Endothelial cell of umbilical vein (primary cell): ENCODE results near the gene EBI3. TPM values are rescaled to one million over a fixed set of nuclear protein-coding genes. Genes with fewer than 3 reads are reported as not detected.

Experiments used
- BruUV-seq: library from RNA; stranded (reverse); fragments of 400-500 nt; replicated peaks from 2 replicates; lab custom pipeline; 2021; lab: Mats Ljungman, UMichigan
- CTCF ChIA-PET: fragments of 300-600, 350-600 bp; sonication (Branson Sonifier 250); formaldehyde crosslinking; loops from one replicate; lab custom pipeline; 2021; ENCODE audit warnings: antibody characterized with exemption, inconsistent platforms; lab: Charles Lee
- POLR2A ChIA-PET: fragments of 300-600, 350-600 bp; sonication (Branson Sonifier 250); formaldehyde crosslinking; loops from one replicate; lab custom pipeline; 2021; ENCODE audit warnings: antibody characterized with exemption, inconsistent platforms; lab: Charles Lee
- DNase-seq: peaks from one replicate; pipeline ENCODE4 v3.0.0-alpha.2; 2011; ENCODE audit warnings: low read depth, low spot score
- FAIRE-seq: peaks from 2 replicates; lab custom pipeline; 2011; peaks lifted over from hg19 to GRCh38; lab: Jason Lieb, UNC
- H2AFZ ChIP-seq: 2 replicates; pipeline ENCODE4 v1.6.0; 2012; ENCODE audit warnings: low read depth, low read length, control low read depth, inconsistent platforms
- H3K27ac ChIP-seq: 2 replicates; pipeline ENCODE4 v1.5.1; 2011; ENCODE audit warnings: low read depth, mild to moderate bottlenecking, control low read depth, low read length, moderate library complexity; ENCODE audit not compliant: insufficient read depth
- H3K27me3 ChIP-seq, 2 experiments: 2 replicates each; pipeline versions ENCODE4 v1.6.0 to v1.6.1; 2011; ENCODE audit warnings: low read length in 2 of 2, mixed read lengths in 1 of 2; ENCODE audit not compliant: control insufficient read depth in 2 of 2, insufficient read depth in 2 of 2
- H3K36me3 ChIP-seq, 2 experiments: 2 replicates in 1 of 2; 3 replicates in 1 of 2; pipeline ENCODE4 v1.5.1; 2011; ENCODE audit warnings: low read length in 2 of 2, mild to moderate bottlenecking in 1 of 2, moderate library complexity in 1 of 2; ENCODE audit not compliant: control insufficient read depth in 2 of 2, insufficient read depth in 2 of 2; ENCODE audit errors: extremely low read depth in 1 of 2
- H3K4me1 ChIP-seq: 3 replicates; pipeline ENCODE4 v1.5.1; 2011; ENCODE audit warnings: mild to moderate bottlenecking, low read length; ENCODE audit not compliant: control insufficient read depth, insufficient read depth; ENCODE audit errors: extremely low read depth
- H3K4me2 ChIP-seq: 2 replicates; pipeline ENCODE4 v1.6.1; 2011; ENCODE audit warnings: low read length, control low read depth, mixed read lengths; ENCODE audit not compliant: insufficient read depth
- H3K4me3 ChIP-seq, 3 experiments: fragments of 200-600 bp in 1 of 3; sonication (generic), shearing (Covaris generic) in 1 of 3; replicated peaks in 1 of 3; 2 replicates each; pipeline ENCODE4 v1.5.1; 2011 to 2016; ENCODE audit warnings: control low read depth in 3 of 3, low read length in 3 of 3, mild to moderate bottlenecking in 2 of 3, inconsistent platforms in 1 of 3, low read depth in 1 of 3, moderate library complexity in 1 of 3; ENCODE audit not compliant: insufficient read depth in 1 of 3
- H3K79me2 ChIP-seq: 2 replicates; pipeline ENCODE4 v1.6.0; 2012; ENCODE audit warnings: low read length, inconsistent platforms; ENCODE audit not compliant: control insufficient read depth, insufficient read depth
- H3K9ac ChIP-seq: replicated peaks from 2 replicates; pipeline ENCODE3; 2011; ENCODE audit warnings: low read length, control low read depth; ENCODE audit not compliant: insufficient read depth; ENCODE audit errors: extremely low read depth
- H3K9me1 ChIP-seq: replicated peaks from 3 replicates; pipeline ENCODE4 v1.6.0; 2011; ENCODE audit warnings: mild to moderate bottlenecking, low read length; ENCODE audit not compliant: control insufficient read depth, insufficient read depth; ENCODE audit errors: extremely low read depth
- H3K9me3 ChIP-seq: replicated peaks from 2 replicates; pipeline ENCODE4 v1.5.1; 2012; ENCODE audit warnings: low read length, inconsistent platforms; ENCODE audit not compliant: control insufficient read depth, insufficient read depth
- H4K20me1 ChIP-seq: replicated peaks from 2 replicates; pipeline ENCODE3; 2011; ENCODE audit warnings: mild to moderate bottlenecking, low read length; ENCODE audit not compliant: control insufficient read depth, insufficient read depth; ENCODE audit errors: extremely low read depth
- CTCF ChIP-seq, 2 donors: IDR thresholded peaks; 1 replicate in 1 of 2; 2 replicates in 1 of 2; pipeline ENCODE4 v1.5.1; 2011; ENCODE audit warnings: low read length in 2 of 2, mild to moderate bottlenecking in 2 of 2, moderate library complexity in 2 of 2, control low read depth in 1 of 2, inconsistent platforms in 1 of 2, low read depth in 1 of 2; ENCODE audit not compliant: insufficient read depth in 1 of 2; ENCODE audit errors: extremely low read depth in 1 of 2
- EZH2 ChIP-seq: IDR thresholded peaks from 2 replicates; pipeline ENCODE4 v1.6.1; 2012; ENCODE audit warnings: borderline replicate concordance, low read depth, mild to moderate bottlenecking, moderate library complexity, low read length, inconsistent platforms; ENCODE audit not compliant: severe bottlenecking
- FOS ChIP-seq: IDR thresholded peaks from 2 replicates; pipeline ENCODE4 v1.6.1; 2011; ENCODE audit warnings: mild to moderate bottlenecking, low read length, moderate library complexity, borderline replicate concordance; ENCODE audit not compliant: insufficient read depth
- MYC ChIP-seq: IDR thresholded peaks from one replicate; pipeline ENCODE4 v1.6.1; 2011; ENCODE audit warnings: mild to moderate bottlenecking, low read depth, low read length
- POLR2A ChIP-seq: IDR thresholded peaks from 2 replicates; pipeline ENCODE4 v1.6.1; 2012; ENCODE audit warnings: low read depth, mild to moderate bottlenecking, control low read depth, low read length
- dilution Hi-C: fragments of 300-500 bp; cut with MboI; formaldehyde crosslinking; loops from one replicate; pipeline ENCODE4 v1.15.0; 2019; ENCODE audit warnings: low sequenced_read_pairs; ENCODE audit not compliant: extremely low pct_ligation_motif_present
- intact Hi-C: fragments of 100-400 bp; cut with micrococcal nuclease; formaldehyde crosslinking; loops from one replicate; pipeline ENCODE4 v1.10.0; 2022
- polyA plus RNA-seq, 4 experiments: library from polyadenylated mRNA; depleted of rRNA in 3 of 4; stranded (reverse) in 3 of 4; unstranded in 1 of 4; fragments of >200 nt; gene quantifications; 2 replicates each; pipeline versions ENCODE4 v1.2.1 to v1.2.3, GENCODE V29; 2011 to 2012; ENCODE audit warnings: missing spikeins in 1 of 4
- total RNA-seq: library from RNA; stranded (reverse); gene quantifications from 2 replicates; pipeline ENCODE4 v1.2.3, GENCODE V29; 2021
- TF ChIP-seq, protein P1 (sequence below): IDR thresholded peaks from 2 replicates; pipeline ENCODE4 v1.6.1; 2011; ENCODE audit not compliant: insufficient read depth, insufficient read length

The EBI3 gene
- total and polyA plus RNA-seq, 2 donors (not counting 3 experiments of a cell fraction or from before 2014, with no cell fraction given) = 0.29 to 1.0 TPM

DNA sequence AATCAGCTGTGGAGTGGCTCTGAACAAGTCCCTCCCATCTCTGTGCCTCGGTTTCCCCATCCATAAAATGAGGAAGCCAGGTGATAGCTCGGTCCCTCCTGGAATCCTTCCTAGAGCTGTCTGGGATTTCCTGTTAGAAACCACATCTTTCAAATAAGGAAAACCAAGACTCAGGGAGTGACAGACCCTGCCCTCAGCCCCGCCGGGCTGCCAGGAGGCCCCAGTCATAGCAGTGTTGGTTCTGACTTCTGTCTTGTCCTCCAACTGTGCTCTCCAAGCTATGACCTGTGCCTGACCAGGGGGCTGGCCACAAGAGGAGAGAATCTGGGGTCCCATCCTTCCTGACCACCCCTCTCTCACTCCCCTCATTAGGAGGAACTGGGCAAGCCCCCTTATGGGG is 48.7 kb downstream of the EBI3 start:
- Histone ChIP-seq H3K4me1 (no peaks in the 10 kb centered on the region), H3K79me2 (no peaks in the 10 kb centered on the region), H3K36me3 (no peaks in the 10 kb centered on the region), H2AFZ (no peak overlapping the region), H4K20me1 (no peaks in the 10 kb centered on the region), H3K4me3 (no peak overlapping the region), H3K9ac (no peak overlapping the region), H3K9me1 (no peaks in the 10 kb centered on the region), H3K27ac (no peak overlapping the region), H3K27me3 (peaks cover 19 to 30% of the 10 kb centered on the region in 2 experiments), H3K4me2 (no peak overlapping the region), H3K9me3 (no peaks in the 10 kb centered on the region)
- no peak for FAIRE-seq
- dilution Hi-C loops = no loop called here
- TF ChIP-seq CTCF (IDR thresholded peaks at IDR 0.05; ENCODE audit: extremely low read depth in 1 of 2, insufficient read depth in 1 of 2, low read depth in 1 of 2, low read length in 2 of 2) = no peak
- peak; percentile 2 for TF ChIP-seq EZH2
- CTCF ChIA-PET = interaction anchor here (0.6 to 3.3 kb wide), 5 partner anchors 10 to 247 kb away, joined by 3 to 24 read pairs (median 4); partner anchors contain the start of gene MPND
- no TSS peak for BruUV-seq
- DNase-seq = no peak
- POLR2A ChIA-PET = no interaction called here
- intact Hi-C loops = no loop called here

DNA sequence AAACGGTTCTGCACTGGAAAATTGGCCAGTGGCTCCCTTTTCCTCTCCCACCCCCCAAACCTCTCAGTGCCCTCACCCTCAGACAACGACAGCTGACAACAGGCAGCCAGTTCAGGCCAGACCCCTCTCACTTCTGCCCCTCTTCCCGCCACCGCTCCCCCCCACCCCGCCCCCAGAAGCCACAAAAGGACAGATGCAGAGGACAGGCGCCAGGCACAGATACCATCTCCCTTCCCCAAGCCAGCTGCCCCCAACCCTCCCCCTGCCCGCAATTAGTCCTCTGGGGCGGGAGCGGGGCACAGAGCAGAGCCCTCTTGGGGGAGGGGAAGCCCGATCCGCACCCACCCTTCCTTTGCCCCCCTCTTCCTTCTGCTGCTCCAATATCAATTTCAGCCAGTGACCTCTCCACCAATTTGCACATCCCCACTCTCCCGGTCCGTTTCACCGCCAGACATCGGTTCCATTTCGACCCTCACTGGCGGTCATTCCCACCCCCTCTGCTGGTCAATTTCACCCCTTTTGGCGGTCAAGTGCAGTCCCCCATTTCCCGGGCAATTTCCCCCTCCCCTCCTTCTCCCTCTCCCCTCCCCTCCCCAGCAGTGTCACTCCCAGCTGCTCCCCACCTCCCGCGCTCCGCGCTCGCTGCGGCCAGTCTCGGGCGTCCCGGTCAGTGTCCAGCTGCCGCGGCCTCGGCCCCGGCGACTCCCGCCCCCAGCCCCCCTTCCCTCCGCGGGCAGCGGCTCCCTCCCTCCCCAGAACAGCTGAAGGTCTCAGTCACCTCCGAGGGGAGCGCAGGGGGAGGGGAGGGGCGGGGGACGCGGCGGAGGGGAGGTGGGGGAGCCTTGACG is 49.3 kb downstream of the EBI3 start, which contains the start of gene SHD:
Gene SHD (plus strand): TSS at position 848 of the 848 bp plus-strand sequence. CDS start 798 bp downstream, outside the sequence.
- no peaks in the 10 kb centered on the region for H3K9me3 ChIP-seq
- no peaks in the 10 kb centered on the region for H3K4me1 ChIP-seq
- peaks cover 19 to 30% of the 10 kb centered on the region in 2 experiments for H3K27me3 ChIP-seq
- DNase-seq (no peak), FAIRE-seq (no peak)
- H3K9ac ChIP-seq = no peak within 1 kb of the TSS
- no peak within 1 kb of the TSS for H3K4me3 ChIP-seq
- H4K20me1 ChIP-seq = no peaks in the 10 kb centered on the region
- intact Hi-C loops (no loop called here), dilution Hi-C loops (no loop called here)
- H2AFZ ChIP-seq = no peak within 1 kb of the TSS
- ChIA-PET CTCF (interaction anchor here (0.6 to 3.3 kb wide), 6 partner anchors 11 to 246 kb away, joined by 3 to 24 read pairs (median 4); partner anchors contain the start of gene MPND), POLR2A (no interaction called here)
- no peak within 1 kb of the TSS for H3K27ac ChIP-seq
- H3K4me2 ChIP-seq = no peak within 1 kb of the TSS
- no peak for TF ChIP-seq POLR2A
- TF ChIP-seq FOS = no peak
- no peak for TF ChIP-seq EZH2
- no peak for TF ChIP-seq CTCF (IDR thresholded peaks at IDR 0.05; ENCODE audit: extremely low read depth in 1 of 2, insufficient read depth in 1 of 2, low read depth in 1 of 2, low read length in 2 of 2)
- no peak for TF ChIP-seq MYC
- TF ChIP-seq, protein P1, sequence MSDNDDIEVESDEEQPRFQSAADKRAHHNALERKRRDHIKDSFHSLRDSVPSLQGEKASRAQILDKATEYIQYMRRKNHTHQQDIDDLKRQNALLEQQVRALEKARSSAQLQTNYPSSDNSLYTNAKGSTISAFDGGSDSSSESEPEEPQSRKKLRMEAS = no peak
- no peaks in the 10 kb centered on the region for H3K36me3 ChIP-seq
- no peaks in the 10 kb centered on the region for H3K9me1 ChIP-seq
- BruUV-seq = no TSS peak
- no peaks in the 10 kb centered on the region for H3K79me2 ChIP-seq
